Cardiac muscle cell (in vitro differentiated cells and primary cell): ENCODE results near the gene KLK14. TPM values are rescaled to one million over a fixed set of nuclear protein-coding genes. Genes with fewer than 3 reads are reported as not detected.

Experiments used
- DNase-seq, 2 donors: peaks; one replicate each; pipeline versions ENCODE4 v3.0.0 to v3.0.0-alpha.2; 2010 to 2017; ENCODE audit warnings: low read depth in 1 of 2, low spot score in 1 of 2
- H3K27ac ChIP-seq: fragments of 200-600 bp; sonication (generic); 2 replicates; pipeline ENCODE4 v1.5.1; 2016
- H3K27me3 ChIP-seq: fragments of 200-600 bp; sonication (generic); 2 replicates; pipeline ENCODE4 v1.6.0; 2016; ENCODE audit warnings: control low read depth
- H3K36me3 ChIP-seq: fragments of 200-600 bp; sonication (generic); 2 replicates; pipeline ENCODE4 v1.5.1; 2016; ENCODE audit warnings: control low read depth
- H3K4me1 ChIP-seq: fragments of 200-600 bp; sonication (generic); 2 replicates; pipeline ENCODE4 v1.8.1; 2017; ENCODE audit warnings: low read depth, mild to moderate bottlenecking, mixed run types
- H3K4me3 ChIP-seq: fragments of 200-600 bp; sonication (generic); 2 replicates; pipeline ENCODE4 v1.5.1; 2016; ENCODE audit warnings: mild to moderate bottlenecking
- H3K9me3 ChIP-seq: fragments of 200-600 bp; sonication (generic); 2 replicates; pipeline ENCODE4 v1.5.1; 2017; ENCODE audit warnings: low read depth, mild to moderate bottlenecking, control low read depth
- polyA plus RNA-seq: library from polyadenylated mRNA; unstranded; fragments of >200 nt; fragmentation: Nextera tagmentation; extraction: Ambion mirVana; gene quantifications from 2 replicates; pipeline ENCODE4 v1.2.1, GENCODE V29; 2016
- total RNA-seq: library from RNA; depleted of rRNA; stranded (reverse); fragments of >200 nt; gene quantifications from 2 replicates; pipeline ENCODE4 v1.2.3, GENCODE V29; 2016
- TF ChIP-seq, protein P1 (sequence below): IDR thresholded peaks from 2 replicates; pipeline ENCODE4 v1.5.1; 2012; ENCODE audit warnings: low read depth, mild to moderate bottlenecking, low read length

KLK14 gene
- total and polyA plus RNA-seq, 2 experiments from 2014 or later, result 0.24 TPM; not detected in 1

DNA sequence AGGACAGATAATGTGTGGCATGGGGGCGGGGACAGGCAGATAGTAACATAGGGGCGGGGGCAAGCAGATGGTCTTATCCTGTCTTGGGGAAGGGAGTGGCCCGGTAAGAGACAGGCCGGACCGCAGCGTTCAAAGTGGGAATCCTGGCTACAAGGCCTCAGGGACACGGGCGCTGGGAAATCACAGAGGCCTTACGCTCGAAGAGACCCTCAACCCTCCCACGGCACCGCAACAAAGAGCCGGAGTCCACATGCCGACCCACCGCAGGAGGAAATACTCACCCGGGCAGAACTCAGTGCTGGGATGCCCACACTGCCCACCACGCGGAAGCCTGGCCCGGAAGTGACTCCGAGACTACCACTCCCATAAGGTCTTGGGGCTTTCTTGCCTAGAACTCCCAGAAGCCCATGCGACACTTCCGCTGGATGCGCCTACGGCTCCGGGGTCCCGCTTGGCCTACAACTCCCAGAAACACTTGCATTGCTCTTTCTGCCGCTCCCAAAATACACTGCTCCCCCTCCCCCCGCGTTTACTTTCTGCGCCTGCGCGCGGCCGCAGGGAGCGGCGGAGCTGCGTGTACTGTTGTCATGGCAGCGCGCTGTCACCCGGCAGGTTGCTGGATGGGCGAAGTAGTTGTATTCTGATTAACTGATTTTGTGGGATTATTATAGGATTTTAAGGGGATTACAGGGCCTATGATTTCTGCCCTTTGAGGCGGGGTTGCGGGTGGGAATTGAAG, 25.5 kb upstream of the KLK14 start, which contains the start of gene CTU1:
Gene CTU1 (minus strand): TSS at position 344 of the 739 bp plus-strand sequence. CDS start 3,840 bp downstream, outside the sequence.
- no peaks in the 10 kb centered on the region for H3K9me3 ChIP-seq
- H3K27me3 ChIP-seq, result no peaks in the 10 kb centered on the region
- TF ChIP-seq, protein P1, sequence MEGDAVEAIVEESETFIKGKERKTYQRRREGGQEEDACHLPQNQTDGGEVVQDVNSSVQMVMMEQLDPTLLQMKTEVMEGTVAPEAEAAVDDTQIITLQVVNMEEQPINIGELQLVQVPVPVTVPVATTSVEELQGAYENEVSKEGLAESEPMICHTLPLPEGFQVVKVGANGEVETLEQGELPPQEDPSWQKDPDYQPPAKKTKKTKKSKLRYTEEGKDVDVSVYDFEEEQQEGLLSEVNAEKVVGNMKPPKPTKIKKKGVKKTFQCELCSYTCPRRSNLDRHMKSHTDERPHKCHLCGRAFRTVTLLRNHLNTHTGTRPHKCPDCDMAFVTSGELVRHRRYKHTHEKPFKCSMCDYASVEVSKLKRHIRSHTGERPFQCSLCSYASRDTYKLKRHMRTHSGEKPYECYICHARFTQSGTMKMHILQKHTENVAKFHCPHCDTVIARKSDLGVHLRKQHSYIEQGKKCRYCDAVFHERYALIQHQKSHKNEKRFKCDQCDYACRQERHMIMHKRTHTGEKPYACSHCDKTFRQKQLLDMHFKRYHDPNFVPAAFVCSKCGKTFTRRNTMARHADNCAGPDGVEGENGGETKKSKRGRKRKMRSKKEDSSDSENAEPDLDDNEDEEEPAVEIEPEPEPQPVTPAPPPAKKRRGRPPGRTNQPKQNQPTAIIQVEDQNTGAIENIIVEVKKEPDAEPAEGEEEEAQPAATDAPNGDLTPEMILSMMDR, result no peak
- H3K4me1 ChIP-seq, result no peaks in the 10 kb centered on the region
- peak; percentile 98 to 99 for DNase-seq
- no peaks in the 10 kb centered on the region for H3K36me3 ChIP-seq
- H3K4me3 ChIP-seq, result peak within 1 kb of the TSS; percentile 68
- peak within 1 kb of the TSS; percentile 32 for H3K27ac ChIP-seq

DNA sequence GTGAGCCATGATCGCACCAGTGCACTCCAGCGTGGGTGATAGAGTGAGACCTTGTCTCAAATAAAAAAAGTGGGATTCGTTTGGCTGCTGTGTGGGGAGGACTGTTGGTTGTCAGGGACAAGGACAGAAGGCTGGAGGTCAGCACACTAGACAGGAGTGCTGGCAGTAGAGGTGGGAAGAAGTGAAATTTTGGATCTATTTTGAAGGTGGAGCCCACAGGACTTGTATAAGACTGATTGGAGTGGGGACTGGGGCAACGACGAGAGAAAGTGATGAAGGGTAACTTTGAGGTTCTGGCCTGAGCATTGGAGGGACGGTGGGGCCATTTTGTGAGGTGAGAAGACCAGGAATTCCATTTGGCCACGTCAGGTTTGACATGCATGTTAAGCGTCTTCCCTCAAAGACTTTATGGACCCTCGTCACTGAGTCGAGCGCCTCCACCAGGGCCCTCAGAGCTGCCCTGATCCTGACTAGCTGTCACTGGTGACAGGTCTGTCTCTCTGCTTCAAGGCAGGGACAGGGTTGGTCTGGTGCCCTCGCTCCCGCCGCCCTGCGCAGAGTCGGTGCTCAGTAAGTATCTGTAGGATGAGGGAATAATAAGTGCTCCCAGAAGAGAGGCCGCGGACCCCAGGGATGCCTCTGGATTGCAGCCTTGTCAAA, 24.8 kb upstream of the KLK14 start:
- no peaks in the 10 kb centered on the region for H3K4me1 ChIP-seq
- no peaks in the 10 kb centered on the region for H3K36me3 ChIP-seq
- no peak for DNase-seq
- H3K4me3 ChIP-seq, result peak overlapping the region; percentile 68
- no peaks in the 10 kb centered on the region for H3K27me3 ChIP-seq
- TF ChIP-seq, protein P1, result no peak
- H3K9me3 ChIP-seq, result no peaks in the 10 kb centered on the region
- H3K27ac ChIP-seq, result peak overlapping the region; percentile 32

DNA sequence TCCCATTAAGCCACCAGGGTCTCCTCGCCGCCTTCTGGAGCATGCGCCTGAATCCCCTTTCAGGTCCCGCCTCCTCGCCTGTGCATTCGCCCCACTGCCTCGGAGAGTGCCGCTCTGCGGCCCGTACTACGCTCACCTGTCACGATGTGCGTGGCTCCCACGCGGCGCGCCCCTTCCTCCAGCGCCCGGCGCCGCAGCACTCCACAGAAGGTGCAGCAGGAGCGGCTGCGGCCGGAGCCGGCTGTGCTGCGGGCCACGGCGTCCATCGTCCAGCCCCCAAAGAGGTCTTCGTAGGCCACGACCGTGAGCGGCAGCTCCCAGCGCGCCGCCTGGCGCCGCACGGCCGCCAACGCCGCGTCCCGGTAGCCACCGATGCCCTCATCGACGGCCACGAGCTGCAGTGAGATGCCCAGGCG, 21.2 kb upstream of the KLK14 start:
- TF ChIP-seq, protein P1, result no peak
- DNase-seq, result no peak
- Histone ChIP-seq H3K9me3 (no peaks in the 10 kb centered on the region), H3K36me3 (no peaks in the 10 kb centered on the region), H3K4me1 (no peaks in the 10 kb centered on the region), H3K27me3 (no peaks in the 10 kb centered on the region), H3K4me3 (no peak overlapping the region), H3K27ac (no peak overlapping the region)

DNA sequence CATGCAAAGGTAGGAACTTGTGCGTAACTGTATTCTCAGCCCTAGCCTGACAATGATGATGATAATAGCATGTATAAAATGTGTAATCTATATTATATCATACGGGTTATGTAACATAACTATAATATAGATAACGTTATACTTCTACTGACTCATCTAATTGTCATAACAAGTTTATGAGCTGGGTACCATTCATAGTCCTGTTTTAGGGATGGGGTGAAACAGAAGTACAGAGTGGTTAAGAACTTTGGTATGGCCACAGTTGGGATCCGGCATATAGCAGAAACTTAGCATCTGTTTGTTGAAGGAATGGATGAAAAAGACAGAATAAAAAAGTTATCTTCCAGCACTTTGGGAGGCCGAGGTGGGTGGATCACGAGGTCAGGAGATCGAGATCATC, 20.3 kb upstream of the KLK14 start:
- no peaks in the 10 kb centered on the region for H3K9me3 ChIP-seq
- no peak overlapping the region for H3K27ac ChIP-seq
- no peaks in the 10 kb centered on the region for H3K27me3 ChIP-seq
- H3K4me1 ChIP-seq, result no peaks in the 10 kb centered on the region
- no peaks in the 10 kb centered on the region for H3K36me3 ChIP-seq
- TF ChIP-seq, protein P1, result no peak
- H3K4me3 ChIP-seq, result no peak overlapping the region
- DNase-seq, result no peak

DNA sequence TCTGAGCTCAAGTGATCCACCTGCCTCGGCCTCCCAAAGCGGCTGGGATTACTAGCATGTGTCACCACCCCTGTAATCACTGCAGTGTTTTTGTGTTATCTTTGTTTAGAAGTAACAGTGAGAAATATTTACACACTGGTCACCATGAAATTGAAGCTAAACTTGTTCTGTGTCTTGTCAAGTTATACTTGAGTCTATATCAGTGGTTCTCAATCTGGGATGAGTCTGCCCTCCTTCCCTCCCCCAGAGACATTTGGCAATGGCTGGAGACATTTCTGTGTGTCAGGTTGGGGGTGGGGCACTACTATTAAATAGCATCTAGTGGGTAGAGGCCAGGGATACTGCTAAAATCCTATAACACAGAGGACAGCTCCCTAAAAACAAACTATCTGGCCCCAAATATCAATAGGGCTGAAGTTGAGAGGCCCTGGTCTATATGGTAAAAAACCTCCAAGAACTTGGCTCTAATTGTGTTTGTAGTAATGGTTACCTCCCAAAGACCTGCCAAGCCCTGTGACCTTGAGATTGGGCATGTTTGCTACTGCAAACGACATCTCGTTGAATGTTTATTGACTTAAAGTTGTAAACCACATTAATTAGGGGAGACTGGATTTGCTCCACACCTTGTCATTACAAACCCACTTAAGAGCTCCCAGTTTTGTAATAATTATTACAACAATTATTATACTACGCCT, 18.6 kb upstream of the KLK14 start:
- H3K4me1 ChIP-seq, result no peaks in the 10 kb centered on the region
- H3K27ac ChIP-seq, result no peak overlapping the region
- DNase-seq, result no peak
- H3K9me3 ChIP-seq, result no peaks in the 10 kb centered on the region
- H3K36me3 ChIP-seq, result no peaks in the 10 kb centered on the region
- no peaks in the 10 kb centered on the region for H3K27me3 ChIP-seq
- TF ChIP-seq, protein P1, result no peak
- no peak overlapping the region for H3K4me3 ChIP-seq
